MM.1S (cell line): Measurements from ENCODE around the gene EXO5.
A peak's percentile ranks its signal among the peaks of the same experiment; 100 is the strongest.

Experiments used
- DNase-seq: peaks from one replicate; pipeline ENCODE4 v3.0.0-alpha.2; 2015
- H2AFZ ChIP-seq: fragments of 300-600 bp; sonication (generic); 2 replicates; pipeline ENCODE4 v1.6.0; 2016; ENCODE audit warnings: antibody characterized with exemption, low read length
- H3F3A ChIP-seq: fragments of 300-600 bp; sonication (generic); 2 replicates; pipeline ENCODE4 v1.6.1; 2016; ENCODE audit warnings: mild to moderate bottlenecking, antibody characterized with exemption, low read length, moderate library complexity, mixed read lengths; ENCODE audit not compliant: insufficient read depth
- H3K27ac ChIP-seq: fragments of 300-600 bp; sonication (generic); 2 replicates; pipeline ENCODE4 v1.5.1; 2016; ENCODE audit warnings: mild to moderate bottlenecking, low read length
- H3K27me3 ChIP-seq: fragments of 300-600 bp; sonication (generic); replicated peaks from 2 replicates; pipeline ENCODE4 v1.6.0; 2016; ENCODE audit warnings: low read length; ENCODE audit not compliant: insufficient read depth
- H3K36me3 ChIP-seq: fragments of 300-600 bp; sonication (generic); replicated peaks from 2 replicates; pipeline ENCODE4 v1.6.1; 2016; ENCODE audit warnings: mild to moderate bottlenecking, low read length, mixed read lengths; ENCODE audit not compliant: insufficient read depth
- H3K4me1 ChIP-seq: fragments of 300-600 bp; sonication (generic); 2 replicates; pipeline ENCODE4 v1.6.1; 2016; ENCODE audit warnings: low read length, mixed read lengths
- H3K4me2 ChIP-seq: fragments of 300-600 bp; sonication (generic); 2 replicates; pipeline ENCODE4 v1.6.0; 2016; ENCODE audit warnings: low read depth, low read length
- H3K4me3 ChIP-seq: fragments of 300-600 bp; sonication (generic); 2 replicates; pipeline ENCODE4 v1.5.1; 2016; ENCODE audit warnings: low read length, mixed read lengths
- H3K79me2 ChIP-seq: fragments of 300-600 bp; sonication (generic); 2 replicates; pipeline ENCODE4 v1.6.1; 2016; ENCODE audit warnings: mixed run types, low read length, mixed read lengths
- H3K9ac ChIP-seq: fragments of 300-600 bp; sonication (generic); 2 replicates; pipeline ENCODE4 v1.6.1; 2016; ENCODE audit warnings: low read length, mixed read lengths
- H3K9me2 ChIP-seq: fragments of 300-600 bp; sonication (generic); replicated peaks from 2 replicates; pipeline ENCODE4 v1.6.1; 2016; ENCODE audit warnings: mild to moderate bottlenecking, low read length, mixed read lengths; ENCODE audit not compliant: insufficient read depth
- H3K9me3 ChIP-seq: fragments of 300-600 bp; sonication (generic); replicated peaks from 2 replicates; pipeline ENCODE4 v1.6.1; 2016; ENCODE audit warnings: mild to moderate bottlenecking, low read length, mixed read lengths; ENCODE audit not compliant: insufficient read depth
- H4K20me1 ChIP-seq: fragments of 300-600 bp; sonication (generic); 2 replicates; pipeline ENCODE4 v1.6.1; 2016; ENCODE audit warnings: mild to moderate bottlenecking, low read length, moderate library complexity, mixed read lengths; ENCODE audit not compliant: insufficient read depth
- EZH2 ChIP-seq: fragments of 300-600 bp; sonication (generic); optimal IDR thresholded peaks from 2 replicates; pipeline ENCODE3; 2017; ENCODE audit warnings: low read depth, mild to moderate bottlenecking, antibody characterized with exemption, low read length, mixed read lengths
- EZH2phosphoT487 ChIP-seq: fragments of 300-600 bp; sonication (generic); IDR thresholded peaks from 2 replicates; pipeline ENCODE4 v1.6.1; 2018; ENCODE audit warnings: antibody characterized with exemption, low read length
- TF ChIP-seq, protein P1 (sequence below): fragments of 300-600 bp; sonication (generic); IDR thresholded peaks from 2 replicates; pipeline ENCODE4 v1.5.1; 2016; ENCODE audit warnings: antibody characterized with exemption, low read length, mixed read lengths

EXO5 gene

DNA sequence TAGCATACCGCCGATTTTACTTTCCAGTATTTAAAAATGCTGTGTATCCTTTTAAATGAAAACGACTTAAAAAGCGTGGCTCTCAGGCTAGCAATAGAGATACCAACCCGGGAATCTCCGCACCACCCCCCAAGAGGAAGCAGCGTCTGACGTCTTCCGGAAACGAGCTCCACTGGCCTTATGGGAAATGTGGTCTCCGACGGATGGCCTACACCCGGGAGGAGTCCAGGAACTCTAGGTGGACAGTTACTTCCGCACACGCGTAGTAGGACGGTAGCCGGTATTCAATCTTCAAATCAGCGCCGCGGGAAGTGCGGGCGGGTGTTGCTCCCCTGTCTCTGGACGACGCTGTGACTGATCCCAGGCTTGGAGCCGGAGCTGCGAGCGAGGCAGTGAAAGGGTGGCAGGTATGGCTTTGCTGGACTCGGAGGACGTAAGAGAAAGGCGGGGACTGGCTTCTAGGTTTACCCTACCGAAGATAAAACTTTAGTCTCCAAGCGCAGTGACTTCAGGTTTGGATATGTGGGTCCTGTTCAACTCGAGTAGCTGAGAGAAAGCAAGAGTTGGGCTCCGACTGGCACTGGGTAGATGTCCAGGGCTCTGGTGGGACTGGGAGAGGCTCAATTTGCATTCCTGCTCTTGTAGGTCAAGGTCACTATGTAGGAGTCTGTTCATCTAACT is 23.0 kb downstream of the EXO5 start, which contains the start of gene ZNF684:
Gene ZNF684 (plus strand): TSS at position 257 of the 681 bp plus-strand sequence. CDS start 1,530 bp downstream, outside the sequence.
- Histone ChIP-seq H3K4me2 (peak within 1 kb of the TSS; percentile 90), H3K9ac (peak within 1 kb of the TSS; percentile 54; the same call in 1 of the 2 replicates), H3K36me3 (no peaks in the 10 kb centered on the region), H3K27ac (peak within 1 kb of the TSS; percentile 37; the same call in 1 of the 2 replicates), H3K27me3 (no peaks in the 10 kb centered on the region), H3K79me2 (no peaks in the 10 kb centered on the region), H3K9me2 (no peaks in the 10 kb centered on the region), H4K20me1 (no peaks in the 10 kb centered on the region), H3K9me3 (no peaks in the 10 kb centered on the region), H3F3A (0 out of 2 replicates have a peak, but pooled peaks cover 5% of the 10 kb centered on the region), H3K4me1 (peaks cover 3% of the 10 kb centered on the region; the same call in 1 of the 2 replicates), H2AFZ (peak within 1 kb of the TSS; percentile 97), H3K4me3 (peak within 1 kb of the TSS; percentile 71)
- peak; percentile 98 for DNase-seq
- TF ChIP-seq, protein P1, sequence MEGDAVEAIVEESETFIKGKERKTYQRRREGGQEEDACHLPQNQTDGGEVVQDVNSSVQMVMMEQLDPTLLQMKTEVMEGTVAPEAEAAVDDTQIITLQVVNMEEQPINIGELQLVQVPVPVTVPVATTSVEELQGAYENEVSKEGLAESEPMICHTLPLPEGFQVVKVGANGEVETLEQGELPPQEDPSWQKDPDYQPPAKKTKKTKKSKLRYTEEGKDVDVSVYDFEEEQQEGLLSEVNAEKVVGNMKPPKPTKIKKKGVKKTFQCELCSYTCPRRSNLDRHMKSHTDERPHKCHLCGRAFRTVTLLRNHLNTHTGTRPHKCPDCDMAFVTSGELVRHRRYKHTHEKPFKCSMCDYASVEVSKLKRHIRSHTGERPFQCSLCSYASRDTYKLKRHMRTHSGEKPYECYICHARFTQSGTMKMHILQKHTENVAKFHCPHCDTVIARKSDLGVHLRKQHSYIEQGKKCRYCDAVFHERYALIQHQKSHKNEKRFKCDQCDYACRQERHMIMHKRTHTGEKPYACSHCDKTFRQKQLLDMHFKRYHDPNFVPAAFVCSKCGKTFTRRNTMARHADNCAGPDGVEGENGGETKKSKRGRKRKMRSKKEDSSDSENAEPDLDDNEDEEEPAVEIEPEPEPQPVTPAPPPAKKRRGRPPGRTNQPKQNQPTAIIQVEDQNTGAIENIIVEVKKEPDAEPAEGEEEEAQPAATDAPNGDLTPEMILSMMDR: no peak
- TF ChIP-seq EZH2phosphoT487: no peak
- TF ChIP-seq EZH2: no peak

DNA sequence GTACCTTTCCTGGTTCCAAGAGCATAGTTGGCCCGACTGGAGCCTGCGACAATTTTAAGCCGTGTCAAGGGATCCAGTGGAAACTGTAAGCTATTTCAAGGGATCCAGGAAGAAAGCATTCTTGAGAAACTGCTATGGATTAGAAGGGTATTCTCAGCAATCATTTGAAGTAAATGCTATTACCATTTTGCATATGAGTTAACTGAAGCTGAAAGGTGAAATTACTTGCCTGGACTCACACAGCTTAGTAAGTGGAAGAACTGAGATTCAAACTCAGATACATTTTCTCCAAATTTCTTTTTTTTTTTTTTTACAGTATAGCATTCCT is 23.5 kb downstream of the EXO5 start:
- no peaks in the 10 kb centered on the region for H3K27me3 ChIP-seq
- H3F3A ChIP-seq: 0 out of 2 replicates have a peak, but pooled peaks cover 5% of the 10 kb centered on the region
- no peaks in the 10 kb centered on the region for H3K9me2 ChIP-seq
- H4K20me1 ChIP-seq: no peaks in the 10 kb centered on the region
- H3K9me3 ChIP-seq: no peaks in the 10 kb centered on the region
- H3K9ac ChIP-seq: peak overlapping the region; percentile 54; the same call in 1 of the 2 replicates
- no peak for DNase-seq
- no peak for TF ChIP-seq EZH2
- no peak for TF ChIP-seq EZH2phosphoT487
- TF ChIP-seq, protein P1: no peak
- H3K4me1 ChIP-seq: peaks cover 3% of the 10 kb centered on the region; the same call in 1 of the 2 replicates
- peak overlapping the region; percentile 97 for H2AFZ ChIP-seq
- H3K4me3 ChIP-seq: peak overlapping the region; percentile 71
- peak overlapping the region; percentile 90 for H3K4me2 ChIP-seq
- H3K79me2 ChIP-seq: no peaks in the 10 kb centered on the region
- no peaks in the 10 kb centered on the region for H3K36me3 ChIP-seq
- H3K27ac ChIP-seq: peak overlapping the region; percentile 26; the same call in 1 of the 2 replicates

DNA sequence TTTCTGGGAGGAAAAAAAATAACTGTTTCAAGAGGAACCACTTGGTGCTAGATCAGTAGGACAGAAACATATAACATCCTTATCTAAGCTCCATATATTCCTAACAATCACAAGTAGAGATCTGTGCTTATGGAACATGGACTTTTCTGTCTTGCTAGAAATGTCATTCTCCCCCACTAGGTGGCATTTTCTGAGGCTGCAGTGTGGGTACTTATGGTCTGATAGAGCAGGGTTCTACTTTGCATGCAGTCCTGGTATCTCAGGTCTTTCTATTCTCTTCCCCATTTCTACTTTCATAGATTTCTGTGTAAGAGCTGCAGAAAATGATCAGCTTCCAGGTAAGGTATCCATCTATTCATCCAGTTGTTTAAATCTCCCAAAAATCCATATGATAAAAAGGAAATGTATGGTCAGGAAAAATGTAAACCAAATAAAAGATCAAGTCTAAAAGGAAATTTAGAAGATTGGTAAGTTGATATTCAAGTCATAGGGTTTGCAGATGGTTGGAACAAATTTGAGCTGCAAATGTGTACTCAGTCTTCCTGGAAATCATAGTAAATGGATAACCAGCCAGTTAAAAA is 24.4 kb downstream of the EXO5 start:
- no peaks in the 10 kb centered on the region for H3K36me3 ChIP-seq
- H3K79me2 ChIP-seq: no peaks in the 10 kb centered on the region
- H3K4me3 ChIP-seq: no peak overlapping the region
- H3K27me3 ChIP-seq: no peaks in the 10 kb centered on the region
- no peak for TF ChIP-seq EZH2phosphoT487
- TF ChIP-seq, protein P1: peak; percentile 73
- no peak for TF ChIP-seq EZH2
- H3K9ac ChIP-seq: no peak overlapping the region
- H3K4me2 ChIP-seq: peak overlapping the region; percentile 90; the same call in 1 of the 2 replicates
- H3K4me1 ChIP-seq: peaks cover 3% of the 10 kb centered on the region; the same call in 1 of the 2 replicates
- no peak overlapping the region for H3K27ac ChIP-seq
- H3K9me2 ChIP-seq: no peaks in the 10 kb centered on the region
- H3K9me3 ChIP-seq: no peaks in the 10 kb centered on the region
- no peaks in the 10 kb centered on the region for H4K20me1 ChIP-seq
- peak; percentile 54 for DNase-seq
- 0 out of 2 replicates have a peak, but pooled peaks cover 5% of the 10 kb centered on the region for H3F3A ChIP-seq
- no peak overlapping the region for H2AFZ ChIP-seq
